IPS-18a (cell line): Measurements from ENCODE around the gene HOXB5.

Source experiments
- H3K27ac ChIP-seq: one replicate; pipeline ENCODE4 v1.5.1; 2013; ENCODE audit warnings: low read length
- H3K27me3 ChIP-seq: one replicate; pipeline ENCODE4 v1.6.1; 2013; ENCODE audit warnings: mild to moderate bottlenecking, low read length; ENCODE audit not compliant: control insufficient read depth, insufficient read depth
- H3K36me3 ChIP-seq: one replicate; pipeline ENCODE4 v1.6.1; 2013; ENCODE audit warnings: low read depth, low read length; ENCODE audit not compliant: control insufficient read depth
- H3K4me1 ChIP-seq: one replicate; pipeline ENCODE4 v1.6.1; 2013; ENCODE audit warnings: low read depth, low read length; ENCODE audit not compliant: control insufficient read depth
- H3K4me3 ChIP-seq: one replicate; pipeline ENCODE4 v1.5.1; 2013; ENCODE audit warnings: low read length
- H3K9ac ChIP-seq: one replicate; pipeline ENCODE4 v1.6.1; 2013; ENCODE audit warnings: mild to moderate bottlenecking, low read length, moderate library complexity
- H3K9me3 ChIP-seq: one replicate; pipeline ENCODE4 v1.6.1; 2013; ENCODE audit warnings: low read depth, low read length; ENCODE audit not compliant: control insufficient read depth

The HOXB5 gene

GRCh38 chr17:48568499-48569239 is 24.9 kb downstream of the HOXB5 start:
- Histone ChIP-seq H3K4me3 (no peak overlapping the region), H3K27ac (no peak overlapping the region), H3K36me3 (no peaks in the 10 kb centered on the region), H3K9me3 (no peaks in the 10 kb centered on the region), H3K4me1 (peaks cover 4% of the 10 kb centered on the region), H3K27me3 (peaks cover 100% of the 10 kb centered on the region), H3K9ac (no peak overlapping the region)

- Histone ChIP-seq H3K36me3 (no peaks in the 10 kb centered on the region), H3K9ac (no peak overlapping the region), H3K9me3 (no peaks in the 10 kb centered on the region), H3K27me3 (peaks cover 100% of the 10 kb centered on the region), H3K4me3 (no peak overlapping the region), H3K27ac (no peak overlapping the region), H3K4me1 (peaks cover 4% of the 10 kb centered on the region)
Observed at GRCh38 chr17:48567646-48568354, 25.8 kb downstream of the HOXB5 start.

- Histone ChIP-seq H3K27me3 (peaks cover 100% of the 10 kb centered on the region), H3K4me1 (peaks cover 4% of the 10 kb centered on the region), H3K27ac (no peak overlapping the region), H3K36me3 (no peaks in the 10 kb centered on the region), H3K4me3 (no peak overlapping the region), H3K9ac (no peak overlapping the region), H3K9me3 (no peaks in the 10 kb centered on the region)
Observed at GRCh38 chr17:48567209-48567608, 26.4 kb downstream of the HOXB5 start.

DNA sequence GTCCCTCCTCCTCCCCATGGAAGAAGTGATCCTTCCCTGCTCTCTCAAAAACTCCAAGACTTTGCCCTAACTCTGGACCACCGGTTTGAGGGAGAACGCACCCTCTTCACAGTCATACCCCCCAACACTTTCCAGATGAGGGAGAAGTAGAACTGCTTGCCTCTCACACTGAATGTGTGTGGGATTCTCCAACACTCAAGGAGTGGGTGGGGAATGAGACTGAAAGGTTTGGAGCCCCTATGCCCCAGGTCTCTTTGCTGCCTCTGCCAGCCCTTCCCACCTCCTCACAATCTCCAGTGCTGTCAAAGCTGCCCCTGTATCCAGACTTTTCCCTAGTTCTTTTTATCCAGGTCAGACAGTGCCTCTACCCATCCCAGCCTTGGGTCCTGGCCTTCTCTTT is 26.9 kb downstream of the HOXB5 start:
- H3K27me3 ChIP-seq, result peaks cover 100% of the 10 kb centered on the region
- H3K9ac ChIP-seq, result no peak overlapping the region
- H3K9me3 ChIP-seq, result no peaks in the 10 kb centered on the region
- no peak overlapping the region for H3K4me3 ChIP-seq
- peaks cover 4% of the 10 kb centered on the region for H3K4me1 ChIP-seq
- H3K27ac ChIP-seq, result no peak overlapping the region
- no peaks in the 10 kb centered on the region for H3K36me3 ChIP-seq

DNA sequence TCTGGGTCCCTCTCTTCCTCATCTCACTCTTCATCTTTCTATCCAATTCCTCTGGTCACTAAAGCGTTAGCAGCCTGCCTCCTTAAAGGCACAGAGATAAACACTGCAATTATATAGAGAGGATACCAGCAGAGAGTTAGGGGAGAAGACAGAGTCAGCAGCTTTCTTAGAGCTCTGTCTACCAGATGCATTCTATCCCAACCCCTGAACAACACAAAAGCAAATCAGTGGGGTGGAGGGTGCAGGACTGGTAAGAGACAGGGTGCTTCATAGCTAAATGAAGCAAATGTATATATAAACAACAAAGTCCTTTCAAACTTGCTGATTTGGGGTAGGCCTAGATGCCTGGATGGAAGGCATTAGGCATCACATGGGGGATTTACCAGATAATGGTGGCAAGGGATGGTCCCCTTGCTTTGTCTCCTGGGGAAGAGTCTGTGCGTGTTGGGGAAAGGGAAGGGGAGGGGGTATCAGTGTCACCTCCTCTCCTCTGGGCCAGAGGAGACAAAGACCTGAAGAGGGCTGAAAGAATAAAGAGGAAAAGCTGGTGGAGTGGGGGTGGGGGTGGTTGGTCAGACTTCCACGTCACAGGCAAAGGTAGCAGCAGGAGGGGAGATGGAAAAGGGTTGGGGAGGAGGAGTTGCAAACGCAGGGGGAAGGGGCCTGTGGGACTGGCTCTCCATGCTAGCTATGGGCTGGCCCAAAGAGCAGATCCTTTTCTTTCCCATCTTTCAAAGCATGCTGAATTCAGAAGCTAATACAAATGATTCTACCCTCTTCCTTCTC is 27.5 kb downstream of the HOXB5 start:
- Histone ChIP-seq H3K36me3 (no peaks in the 10 kb centered on the region), H3K4me3 (no peak overlapping the region), H3K4me1 (peaks cover 4% of the 10 kb centered on the region), H3K9ac (no peak overlapping the region), H3K27ac (no peak overlapping the region), H3K9me3 (no peaks in the 10 kb centered on the region), H3K27me3 (peaks cover 100% of the 10 kb centered on the region)

GRCh38 chr17:48565022-48565554 is 28.5 kb downstream of the HOXB5 start:
- peaks cover 100% of the 10 kb centered on the region for H3K27me3 ChIP-seq
- no peaks in the 10 kb centered on the region for H3K36me3 ChIP-seq
- no peaks in the 10 kb centered on the region for H3K9me3 ChIP-seq
- no peak overlapping the region for H3K27ac ChIP-seq
- peaks cover 4% of the 10 kb centered on the region for H3K4me1 ChIP-seq
- no peak overlapping the region for H3K9ac ChIP-seq
- no peak overlapping the region for H3K4me3 ChIP-seq

- Histone ChIP-seq H3K36me3 (no peaks in the 10 kb centered on the region), H3K9ac (no peak overlapping the region), H3K27ac (no peak overlapping the region), H3K4me3 (no peak overlapping the region), H3K9me3 (no peaks in the 10 kb centered on the region), H3K27me3 (peaks cover 100% of the 10 kb centered on the region), H3K4me1 (peaks cover 4% of the 10 kb centered on the region)
Observed at GRCh38 chr17:48564188-48565021, 29.2 kb downstream of the HOXB5 start.

DNA sequence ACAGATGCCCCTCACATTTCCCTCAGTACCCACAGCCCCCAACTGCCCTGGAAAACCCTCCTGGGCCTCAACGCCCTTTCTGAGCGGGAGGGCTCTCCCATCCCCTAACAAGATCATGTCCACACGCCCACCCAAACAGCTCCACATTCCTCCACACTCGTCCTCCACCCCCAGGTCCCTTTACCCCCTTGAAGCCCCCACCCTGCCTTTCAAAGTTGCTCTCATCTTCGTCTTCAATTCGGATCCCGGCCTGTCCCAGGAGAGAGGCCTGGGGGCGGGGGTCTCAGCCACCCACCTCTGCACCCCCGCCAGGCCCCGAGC is 29.8 kb downstream of the HOXB5 start:
- Histone ChIP-seq H3K4me3 (no peak overlapping the region), H3K27me3 (peaks cover 100% of the 10 kb centered on the region), H3K9ac (no peak overlapping the region), H3K9me3 (no peaks in the 10 kb centered on the region), H3K27ac (no peak overlapping the region), H3K4me1 (peaks cover 4% of the 10 kb centered on the region), H3K36me3 (no peaks in the 10 kb centered on the region)

DNA sequence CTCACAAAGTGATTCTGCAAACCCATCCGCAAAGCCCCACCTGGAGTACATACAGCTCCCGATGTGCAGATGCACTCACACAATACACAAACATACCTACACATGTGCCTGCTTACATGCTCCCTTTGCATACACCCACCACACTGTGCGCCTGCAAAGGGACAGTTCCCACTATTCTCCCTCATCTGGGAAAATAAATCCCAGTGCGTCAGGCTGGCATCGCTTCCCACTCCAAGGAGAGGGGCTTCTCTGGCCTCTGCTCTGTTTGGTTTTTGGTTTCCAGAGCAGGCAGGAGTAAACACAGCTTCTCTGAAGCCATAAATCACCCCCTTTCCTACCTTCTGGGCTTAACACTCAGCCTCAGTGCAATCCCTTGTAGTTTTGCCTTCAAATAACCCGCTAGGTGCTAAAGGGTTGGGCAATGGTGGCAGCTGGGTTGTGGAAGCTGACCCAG is 30.2 kb downstream of the HOXB5 start:
- H3K27me3 ChIP-seq, result peaks cover 100% of the 10 kb centered on the region
- no peak overlapping the region for H3K4me3 ChIP-seq
- H3K9ac ChIP-seq, result no peak overlapping the region

GRCh38 chr17:48562934-48563333 is 30.6 kb downstream of the HOXB5 start:
- Histone ChIP-seq H3K4me1 (peaks cover 4% of the 10 kb centered on the region), H3K9me3 (no peaks in the 10 kb centered on the region), H3K27me3 (peaks cover 100% of the 10 kb centered on the region), H3K9ac (no peak overlapping the region), H3K4me3 (no peak overlapping the region), H3K36me3 (no peaks in the 10 kb centered on the region), H3K27ac (no peak overlapping the region)

More for the DNA sequence above, 30.2 kb downstream of the HOXB5 start:
- no peak overlapping the region for H3K27ac ChIP-seq
- H3K9me3 ChIP-seq, result no peaks in the 10 kb centered on the region
- H3K4me1 ChIP-seq, result peaks cover 4% of the 10 kb centered on the region
- H3K36me3 ChIP-seq, result no peaks in the 10 kb centered on the region
